Coronary artery (tissue), 2 donors: Measurements from ENCODE around the gene GSC2.

Source experiments
- DNase-seq: peaks from one replicate; pipeline ENCODE4 v3.0.0-alpha.2; 2017; ENCODE audit warnings: low spot score
- H3K27ac ChIP-seq, 2 donors: fragments of 200-600 bp; sonication (generic); one replicate each; pipeline ENCODE4 v1.5.1; 2016 to 2019
- H3K4me3 ChIP-seq: fragments of 200-600 bp; sonication (generic); 2 replicates; pipeline ENCODE4 v1.5.1; 2016; ENCODE audit warnings: mild to moderate bottlenecking, moderate library complexity
- TF ChIP-seq, protein P1 (sequence below): fragments of 200-600 bp; sonication (generic); IDR thresholded peaks from one replicate; pipeline ENCODE4 v1.5.1; 2019; ENCODE audit warnings: antibody characterized with exemption

The GSC2 gene

DNA sequence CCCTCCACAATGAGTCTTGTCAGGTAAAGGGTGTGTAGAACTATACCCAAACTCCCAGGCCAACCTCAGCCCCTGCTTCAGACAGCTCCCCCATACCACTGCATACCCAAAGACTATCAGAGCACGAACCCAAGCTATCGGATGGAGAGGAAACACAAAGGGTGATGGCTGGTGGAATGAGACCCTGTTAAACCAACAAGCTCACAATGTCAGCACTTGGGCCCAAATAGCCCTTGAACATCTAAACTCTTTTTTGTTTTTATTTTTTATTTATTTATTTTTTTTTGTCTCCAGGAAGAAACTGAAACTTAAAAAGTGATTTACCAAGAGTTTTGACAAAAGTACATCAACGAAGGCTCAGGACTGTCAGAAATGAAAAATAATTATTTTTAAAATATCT is 38.5 kb downstream of the GSC2 start:
- TF ChIP-seq, protein P1, sequence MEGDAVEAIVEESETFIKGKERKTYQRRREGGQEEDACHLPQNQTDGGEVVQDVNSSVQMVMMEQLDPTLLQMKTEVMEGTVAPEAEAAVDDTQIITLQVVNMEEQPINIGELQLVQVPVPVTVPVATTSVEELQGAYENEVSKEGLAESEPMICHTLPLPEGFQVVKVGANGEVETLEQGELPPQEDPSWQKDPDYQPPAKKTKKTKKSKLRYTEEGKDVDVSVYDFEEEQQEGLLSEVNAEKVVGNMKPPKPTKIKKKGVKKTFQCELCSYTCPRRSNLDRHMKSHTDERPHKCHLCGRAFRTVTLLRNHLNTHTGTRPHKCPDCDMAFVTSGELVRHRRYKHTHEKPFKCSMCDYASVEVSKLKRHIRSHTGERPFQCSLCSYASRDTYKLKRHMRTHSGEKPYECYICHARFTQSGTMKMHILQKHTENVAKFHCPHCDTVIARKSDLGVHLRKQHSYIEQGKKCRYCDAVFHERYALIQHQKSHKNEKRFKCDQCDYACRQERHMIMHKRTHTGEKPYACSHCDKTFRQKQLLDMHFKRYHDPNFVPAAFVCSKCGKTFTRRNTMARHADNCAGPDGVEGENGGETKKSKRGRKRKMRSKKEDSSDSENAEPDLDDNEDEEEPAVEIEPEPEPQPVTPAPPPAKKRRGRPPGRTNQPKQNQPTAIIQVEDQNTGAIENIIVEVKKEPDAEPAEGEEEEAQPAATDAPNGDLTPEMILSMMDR, result no peak
- no peak overlapping the region for H3K4me3 ChIP-seq
- DNase-seq, result no peak
- no peak overlapping the region for H3K27ac ChIP-seq

GRCh38 chr22:19111140-19111539 is 39.0 kb downstream of the GSC2 start:
- H3K4me3 ChIP-seq, result no peak overlapping the region
- no peak overlapping the region for H3K27ac ChIP-seq
- TF ChIP-seq, protein P1, result no peak
- DNase-seq, result no peak

DNA sequence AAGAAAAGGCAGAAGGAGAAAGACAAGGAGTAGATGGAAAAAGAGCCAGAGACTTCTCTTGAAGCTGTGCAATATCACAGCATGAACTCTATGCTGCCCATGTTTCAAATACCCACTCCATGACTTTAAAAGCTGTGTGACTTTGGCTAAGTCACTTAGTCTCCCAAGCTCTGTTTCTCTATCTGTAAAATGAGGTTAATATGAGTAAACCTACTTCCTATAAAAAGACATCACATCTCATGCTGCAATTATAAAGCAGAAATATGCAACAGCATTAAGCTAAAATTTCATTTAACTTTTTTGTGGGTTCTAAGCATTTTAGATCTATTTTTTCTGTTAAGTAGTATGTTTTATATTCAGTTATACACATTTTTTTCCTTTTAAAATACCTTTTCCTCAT is 39.4 kb downstream of the GSC2 start:
- Histone ChIP-seq H3K4me3 (no peak overlapping the region), H3K27ac (no peak overlapping the region)
- TF ChIP-seq, protein P1, result no peak
- no peak for DNase-seq

- H3K4me3 ChIP-seq, result no peak overlapping the region
- DNase-seq, result no peak
- TF ChIP-seq, protein P1, result no peak
- H3K27ac ChIP-seq, result peak overlapping the region in 1 of 2 donors; percentile 15
Observed at GRCh38 chr22:19110064-19110458, 40.0 kb downstream of the GSC2 start.

- H3K27ac ChIP-seq, result peak overlapping the region in 1 of 2 donors; percentile 15
- TF ChIP-seq, protein P1, result no peak
- H3K4me3 ChIP-seq, result no peak overlapping the region
- DNase-seq, result no peak
Observed at GRCh38 chr22:19109198-19110063, 40.7 kb downstream of the GSC2 start.

DNA sequence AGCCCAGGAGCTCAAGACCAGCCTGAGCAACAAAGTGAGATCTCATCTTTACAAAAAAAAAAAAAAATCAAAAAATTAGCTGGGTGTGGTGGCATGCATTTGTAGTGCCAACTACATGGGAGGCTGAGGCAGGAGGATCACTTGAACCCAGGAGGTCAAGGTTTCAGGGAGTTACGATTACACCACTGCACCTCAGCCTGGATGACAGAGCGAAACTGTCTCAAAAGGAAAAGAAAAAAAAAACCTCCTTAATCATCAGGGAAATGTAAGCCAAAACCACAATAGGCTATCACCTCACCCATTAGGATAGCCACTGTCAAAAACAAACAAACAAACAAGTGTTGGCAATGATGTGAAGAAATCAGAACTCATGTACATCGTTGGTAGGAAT is 41.3 kb downstream of the GSC2 start:
- TF ChIP-seq, protein P1, result no peak

GRCh38 chr22:19107730-19108074 is 42.4 kb downstream of the GSC2 start:
- TF ChIP-seq, protein P1, result no peak
- no peak for DNase-seq
- H3K4me3 ChIP-seq, result no peak overlapping the region
- H3K27ac ChIP-seq, result no peak overlapping the region

More for the DNA sequence above, 41.3 kb downstream of the GSC2 start:
- Histone ChIP-seq H3K4me3 (no peak overlapping the region), H3K27ac (no peak overlapping the region)
- DNase-seq, result no peak
